ENCODE results near the gene DLGAP1. TPM values are rescaled to one million over a fixed set of nuclear protein-coding genes. Genes with fewer than 3 reads are reported as not detected.
"Not testable (repeated sequence)": the region's sequence is repeated elsewhere in the genome, so short reads cannot be mapped to it uniquely, and the experiment has no call there.

Gene DLGAP1
- total RNA-seq, 2 experiments from 2014 or later, result not detected

DNA sequence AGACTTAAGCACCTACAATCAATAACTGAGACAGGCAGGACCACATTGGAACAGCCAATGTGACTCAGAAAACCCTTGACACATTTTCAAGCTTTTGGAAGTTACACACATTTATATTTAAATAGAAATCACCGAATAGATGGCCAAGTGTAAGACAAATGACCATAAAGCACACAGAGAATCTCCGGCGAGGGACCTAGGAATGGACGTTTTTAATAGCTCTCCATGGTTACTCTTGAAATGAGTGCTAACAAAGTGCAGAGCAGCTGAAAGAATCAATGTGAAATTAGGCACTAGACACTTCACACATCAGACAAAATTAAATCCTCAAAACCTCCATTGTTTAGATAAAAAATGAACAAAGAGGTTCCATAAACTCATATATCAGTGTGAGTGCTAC is 376.9 kb downstream of the DLGAP1 start:
- no peak overlapping the region for H3K4me3 Mint-ChIP-seq
- H3K36me3 Mint-ChIP-seq (ENCODE audit: low read depth), result no peaks in the 10 kb centered on the region
- DNase-seq, result no peak
- CTCF ChIA-PET, result interaction anchor here (1.4 kb wide), 1 partner anchor 29 kb away, joined by 3 read pairs; no protein-coding TSS in a partner anchor
- no peaks in the 10 kb centered on the region for H3K9me3 Mint-ChIP-seq (ENCODE audit: insufficient read depth)
- POLR2A ChIA-PET, result no interaction called here
- H3K27ac Mint-ChIP-seq, result no peak overlapping the region
- H3K4me1 Mint-ChIP-seq (ENCODE audit: low read depth), result no peaks in the 10 kb centered on the region
- peaks cover 3% of the 10 kb centered on the region for H3K27me3 Mint-ChIP-seq (ENCODE audit: low read depth)
- ATAC-seq, result no peak

DNA sequence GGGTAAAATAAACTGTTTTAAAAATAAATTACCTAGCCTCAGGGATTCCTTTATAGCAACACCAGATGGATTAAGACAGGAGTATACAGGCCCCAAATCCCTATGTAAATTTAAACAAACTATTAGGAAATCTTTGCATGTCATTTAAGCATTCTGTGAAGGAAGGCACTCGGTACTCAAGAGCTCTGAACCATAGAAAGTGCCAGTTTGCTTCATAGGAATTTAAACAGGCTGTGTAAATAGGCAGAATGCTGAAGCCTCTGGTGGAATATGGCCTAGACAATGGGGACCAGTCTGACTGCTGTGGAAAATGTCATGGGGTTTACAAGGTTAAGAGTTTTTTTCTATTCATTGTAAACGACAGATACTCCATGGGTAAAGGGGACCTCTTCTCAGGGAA is 377.4 kb downstream of the DLGAP1 start:
- CTCF ChIA-PET, result interaction anchor here (1.4 kb wide), 1 partner anchor 29 kb away, joined by 3 read pairs; no protein-coding TSS in a partner anchor
- ATAC-seq, result no peak
- Mint-ChIP-seq H3K4me1 (ENCODE audit: low read depth) (no peaks in the 10 kb centered on the region), H3K27me3 (ENCODE audit: low read depth) (peaks cover 3% of the 10 kb centered on the region), H3K4me3 (no peak overlapping the region), H3K36me3 (ENCODE audit: low read depth) (no peaks in the 10 kb centered on the region), H3K9me3 (ENCODE audit: insufficient read depth) (no peaks in the 10 kb centered on the region), H3K27ac (no peak overlapping the region)
- POLR2A ChIA-PET, result no interaction called here
- no peak for DNase-seq

DNA sequence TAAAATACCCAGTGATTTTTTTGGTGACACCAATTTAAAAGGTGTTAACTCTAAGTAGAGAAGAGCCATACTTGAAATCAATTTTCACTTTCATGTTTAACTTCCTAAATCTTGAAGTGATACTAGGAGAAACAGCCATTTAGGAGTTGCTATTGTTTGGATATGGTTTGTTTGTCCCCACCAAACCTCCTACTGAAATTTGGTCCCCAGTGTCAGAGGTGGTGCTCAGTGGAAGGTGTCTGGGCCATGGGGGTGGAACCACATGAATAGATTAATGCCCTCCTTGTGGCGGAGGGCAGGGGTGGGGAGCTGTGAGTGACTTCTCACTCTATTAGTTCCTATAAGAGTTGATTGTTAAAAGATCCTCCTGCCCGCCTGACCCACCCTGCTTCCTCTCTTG is 377.9 kb downstream of the DLGAP1 start:
- ChIA-PET CTCF (interaction anchor here (1.4 kb wide), 1 partner anchor 30 kb away, joined by 3 read pairs; no protein-coding TSS in a partner anchor), POLR2A (no interaction called here)
- no peaks in the 10 kb centered on the region for H3K9me3 Mint-ChIP-seq (ENCODE audit: insufficient read depth)
- no peaks in the 10 kb centered on the region for H3K36me3 Mint-ChIP-seq (ENCODE audit: low read depth)
- ATAC-seq (no peak), DNase-seq (no peak)
- peaks cover 3% of the 10 kb centered on the region for H3K27me3 Mint-ChIP-seq (ENCODE audit: low read depth)
- no peak overlapping the region for H3K4me3 Mint-ChIP-seq
- no peak overlapping the region for H3K27ac Mint-ChIP-seq
- H3K4me1 Mint-ChIP-seq (ENCODE audit: low read depth), result no peaks in the 10 kb centered on the region

DNA sequence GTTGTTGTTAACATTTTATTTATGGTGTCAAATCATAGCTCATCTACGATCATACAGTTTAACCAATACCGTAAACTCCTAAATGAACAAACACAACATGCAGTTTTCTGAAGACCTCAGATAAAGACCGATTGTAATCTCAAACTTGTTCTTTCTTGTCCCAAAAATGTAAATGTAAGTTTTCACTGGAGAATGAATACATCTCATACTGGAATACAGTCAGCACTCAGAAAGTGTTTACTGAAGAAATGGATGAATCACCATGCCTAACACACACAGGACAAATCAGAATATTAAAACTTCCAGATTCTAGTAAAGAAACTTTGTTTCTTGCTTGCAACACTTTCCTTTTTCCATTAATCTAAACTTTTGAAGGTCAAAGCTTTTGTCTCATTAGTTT is 380.5 kb downstream of the DLGAP1 start:
- POLR2A ChIA-PET, result no interaction called here
- H3K4me1 Mint-ChIP-seq (ENCODE audit: low read depth), result no peaks in the 10 kb centered on the region
- H3K36me3 Mint-ChIP-seq (ENCODE audit: low read depth), result no peaks in the 10 kb centered on the region
- no peak overlapping the region for H3K4me3 Mint-ChIP-seq
- DNase-seq, result no peak
- no peaks in the 10 kb centered on the region for H3K9me3 Mint-ChIP-seq (ENCODE audit: insufficient read depth)
- no peak overlapping the region for H3K27ac Mint-ChIP-seq
- H3K27me3 Mint-ChIP-seq (ENCODE audit: low read depth), result peaks cover 3% of the 10 kb centered on the region
- CTCF ChIA-PET, result interaction anchor here (1.0 to 3.5 kb wide), 3 partner anchors 9 to 303 kb away, joined by 3 to 13 read pairs (median 3); no protein-coding TSS in a partner anchor
- ATAC-seq, result no peak

DNA sequence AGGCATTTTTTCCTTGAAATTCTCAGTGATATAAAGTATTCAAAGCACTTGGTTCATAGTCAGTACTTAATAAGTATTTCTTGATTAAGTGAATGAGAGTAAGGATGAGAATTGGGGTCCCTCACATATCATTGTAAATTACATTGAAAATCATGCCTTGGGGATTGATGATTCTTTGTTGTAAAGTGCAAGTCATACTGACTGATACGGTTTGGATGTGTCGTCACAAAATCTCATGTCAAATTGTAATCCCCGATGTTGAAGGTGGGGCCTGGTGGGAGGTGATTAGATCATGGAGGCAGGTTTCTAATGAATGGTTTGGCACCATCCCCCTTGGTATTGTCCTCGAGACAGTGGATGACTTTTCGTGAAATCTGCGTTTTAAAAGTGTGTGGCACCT is 385.9 kb downstream of the DLGAP1 start:
- Mint-ChIP-seq H3K27me3 (ENCODE audit: low read depth) (no peaks in the 10 kb centered on the region), H3K4me1 (ENCODE audit: low read depth) (no peaks in the 10 kb centered on the region), H3K4me3 (no peak overlapping the region), H3K36me3 (ENCODE audit: low read depth) (no peaks in the 10 kb centered on the region), H3K27ac (no peak overlapping the region), H3K9me3 (ENCODE audit: insufficient read depth) (no peaks in the 10 kb centered on the region)
- ChIA-PET POLR2A (no interaction called here), CTCF (interaction anchor here (1.0 kb wide), 1 partner anchor 297 kb away, joined by 11 read pairs; no protein-coding TSS in a partner anchor)
- ATAC-seq (no peak), DNase-seq (no peak)

DNA sequence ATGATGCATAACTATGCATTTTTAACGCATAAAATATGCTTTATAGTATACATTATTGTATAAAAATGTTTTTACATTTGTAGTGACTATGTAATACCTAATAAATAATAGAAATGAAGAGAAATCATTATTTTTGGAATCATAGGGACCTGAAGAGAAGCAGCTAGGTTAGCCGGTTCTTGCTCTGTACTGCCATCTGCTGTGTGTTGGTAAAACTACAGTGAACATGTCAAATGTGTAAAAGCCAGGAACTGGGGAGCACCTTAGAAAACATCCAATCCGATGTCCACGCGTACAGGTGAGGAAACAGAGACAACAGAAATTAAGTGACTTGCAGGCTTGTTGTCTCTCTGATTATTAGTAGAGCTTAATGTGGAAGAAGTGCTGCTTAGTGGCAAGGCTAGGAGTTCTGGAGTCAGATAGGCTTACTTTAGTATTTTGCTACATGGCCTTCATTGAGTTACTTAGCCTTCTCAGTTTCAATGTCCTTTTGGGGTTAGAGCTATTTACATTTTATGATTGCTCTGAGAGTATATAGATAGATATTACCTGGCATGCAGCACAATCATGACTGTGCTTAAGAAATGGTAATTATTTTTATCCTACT is 386.5 kb downstream of the DLGAP1 start:
- H3K27me3 Mint-ChIP-seq (ENCODE audit: low read depth), result no peaks in the 10 kb centered on the region
- ChIA-PET POLR2A (no interaction called here), CTCF (interaction anchor here (1.0 kb wide), 1 partner anchor 297 kb away, joined by 11 read pairs; no protein-coding TSS in a partner anchor)
- DNase-seq, result peak; percentile 50
- no peaks in the 10 kb centered on the region for H3K36me3 Mint-ChIP-seq (ENCODE audit: low read depth)
- H3K4me3 Mint-ChIP-seq, result no peak overlapping the region
- H3K4me1 Mint-ChIP-seq (ENCODE audit: low read depth), result no peaks in the 10 kb centered on the region
- no peak overlapping the region for H3K27ac Mint-ChIP-seq
- peak; percentile 55 for ATAC-seq
- H3K9me3 Mint-ChIP-seq (ENCODE audit: insufficient read depth), result no peaks in the 10 kb centered on the region

DNA sequence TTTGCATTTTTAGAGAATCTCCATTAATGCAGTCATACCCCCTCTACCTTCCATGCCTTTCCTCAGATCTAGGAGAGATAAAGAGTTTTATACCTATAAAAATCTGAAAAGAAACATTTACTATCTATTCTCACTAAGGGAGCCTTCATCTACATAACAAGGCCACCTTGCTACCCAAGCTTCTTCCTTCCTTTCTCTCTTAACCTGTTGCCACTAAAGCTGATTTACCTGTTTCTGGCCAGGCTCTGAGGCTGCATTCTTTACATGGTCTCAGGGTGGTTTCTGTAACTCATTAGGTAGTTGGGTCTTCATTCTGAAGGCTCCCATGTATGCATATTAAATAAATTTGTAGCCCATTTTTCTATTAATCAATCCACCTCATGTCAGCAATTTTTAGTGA is 391.6 kb downstream of the DLGAP1 start:
- no peaks in the 10 kb centered on the region for H3K27me3 Mint-ChIP-seq (ENCODE audit: low read depth)
- ATAC-seq (no peak), DNase-seq (no peak)
- ChIA-PET POLR2A (no interaction called here), CTCF (interaction anchor here (0.8 kb wide), 1 partner anchor 292 kb away, joined by 3 read pairs; no protein-coding TSS in a partner anchor)
- no peaks in the 10 kb centered on the region for H3K36me3 Mint-ChIP-seq (ENCODE audit: low read depth)
- no peak overlapping the region for H3K27ac Mint-ChIP-seq
- no peak overlapping the region for H3K4me3 Mint-ChIP-seq
- peaks cover 5% of the 10 kb centered on the region for H3K9me3 Mint-ChIP-seq (ENCODE audit: insufficient read depth)
- no peaks in the 10 kb centered on the region for H3K4me1 Mint-ChIP-seq (ENCODE audit: low read depth)

DNA sequence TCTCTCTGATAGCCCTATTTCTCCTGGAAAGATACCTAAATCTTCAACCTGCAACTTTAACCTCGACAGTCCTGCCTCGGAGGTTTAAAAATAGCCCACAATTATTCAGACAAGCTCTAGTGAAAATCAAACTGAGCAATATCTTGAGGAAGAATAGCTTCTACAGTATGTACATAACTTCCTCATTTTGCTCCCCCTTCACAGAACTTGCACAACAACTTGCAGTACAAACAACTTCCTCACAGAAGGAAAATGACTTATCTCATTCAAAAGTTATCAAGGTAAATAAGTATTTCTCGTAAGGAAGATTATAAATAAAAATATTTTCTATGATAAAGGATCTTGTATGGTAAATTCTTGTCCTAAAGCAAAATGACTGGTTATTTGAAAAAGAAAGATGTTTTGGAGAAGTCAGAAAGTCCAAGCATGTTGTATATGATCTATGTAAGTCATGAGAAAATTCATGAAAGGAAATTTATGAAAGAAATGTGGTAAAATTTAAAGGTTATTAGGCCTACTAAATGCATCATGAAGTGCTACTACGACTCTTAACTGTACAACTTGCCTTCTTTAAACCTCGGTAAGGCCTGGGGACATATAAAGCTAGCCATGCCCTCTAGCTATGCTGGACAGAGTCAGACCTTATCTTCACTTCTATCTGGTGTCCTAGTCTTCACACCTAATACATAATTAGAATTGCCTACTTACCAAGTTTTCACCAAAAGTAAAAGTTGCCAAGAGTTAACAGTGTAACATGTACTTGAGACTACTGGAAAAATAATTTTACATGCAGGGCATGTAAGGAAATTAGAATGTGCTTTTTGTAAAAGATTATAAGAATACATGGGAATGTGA is 394.5 kb downstream of the DLGAP1 start:
- CTCF ChIA-PET, result no interaction called here
- no peak for DNase-seq
- H3K27ac Mint-ChIP-seq, result no peak overlapping the region

DNA sequence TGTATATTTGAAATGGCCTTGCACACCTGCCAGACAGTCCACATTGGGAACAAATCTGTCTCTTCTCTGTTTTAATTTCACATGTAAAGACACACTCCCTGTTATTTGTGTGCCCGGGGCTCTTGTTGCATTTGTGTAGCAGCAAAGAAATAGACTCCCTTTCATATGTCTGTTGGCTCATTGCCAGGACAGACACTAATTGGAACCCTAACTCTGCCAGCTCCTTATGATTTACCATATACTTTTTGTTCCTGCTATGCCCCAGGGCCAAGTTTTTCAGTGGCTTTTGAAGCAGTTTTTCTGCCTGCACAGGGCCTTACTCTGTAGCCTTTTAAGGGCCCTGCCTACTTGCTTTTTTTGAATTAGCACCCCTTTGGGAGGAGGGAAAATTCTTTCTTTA is 396.9 kb downstream of the DLGAP1 start:
- H3K9me3 Mint-ChIP-seq (ENCODE audit: insufficient read depth), result peaks cover 5% of the 10 kb centered on the region
- no peaks in the 10 kb centered on the region for H3K27me3 Mint-ChIP-seq (ENCODE audit: low read depth)
- H3K27ac Mint-ChIP-seq, result no peak overlapping the region
- DNase-seq, result no peak
- POLR2A ChIA-PET, result no interaction called here
- CTCF ChIA-PET, result no interaction called here
- no peak overlapping the region for H3K4me3 Mint-ChIP-seq
- H3K36me3 Mint-ChIP-seq (ENCODE audit: low read depth), result no peaks in the 10 kb centered on the region
- no peaks in the 10 kb centered on the region for H3K4me1 Mint-ChIP-seq (ENCODE audit: low read depth)
- ATAC-seq, result no peak

More for the DNA sequence above, 394.5 kb downstream of the DLGAP1 start:
- Mint-ChIP-seq H3K4me3 (no peak overlapping the region), H3K27me3 (ENCODE audit: low read depth) (no peaks in the 10 kb centered on the region), H3K36me3 (ENCODE audit: low read depth) (no peaks in the 10 kb centered on the region), H3K9me3 (ENCODE audit: insufficient read depth) (peaks cover 5% of the 10 kb centered on the region), H3K4me1 (ENCODE audit: low read depth) (no peaks in the 10 kb centered on the region)
- POLR2A ChIA-PET, result no interaction called here
- no peak for ATAC-seq

DNA sequence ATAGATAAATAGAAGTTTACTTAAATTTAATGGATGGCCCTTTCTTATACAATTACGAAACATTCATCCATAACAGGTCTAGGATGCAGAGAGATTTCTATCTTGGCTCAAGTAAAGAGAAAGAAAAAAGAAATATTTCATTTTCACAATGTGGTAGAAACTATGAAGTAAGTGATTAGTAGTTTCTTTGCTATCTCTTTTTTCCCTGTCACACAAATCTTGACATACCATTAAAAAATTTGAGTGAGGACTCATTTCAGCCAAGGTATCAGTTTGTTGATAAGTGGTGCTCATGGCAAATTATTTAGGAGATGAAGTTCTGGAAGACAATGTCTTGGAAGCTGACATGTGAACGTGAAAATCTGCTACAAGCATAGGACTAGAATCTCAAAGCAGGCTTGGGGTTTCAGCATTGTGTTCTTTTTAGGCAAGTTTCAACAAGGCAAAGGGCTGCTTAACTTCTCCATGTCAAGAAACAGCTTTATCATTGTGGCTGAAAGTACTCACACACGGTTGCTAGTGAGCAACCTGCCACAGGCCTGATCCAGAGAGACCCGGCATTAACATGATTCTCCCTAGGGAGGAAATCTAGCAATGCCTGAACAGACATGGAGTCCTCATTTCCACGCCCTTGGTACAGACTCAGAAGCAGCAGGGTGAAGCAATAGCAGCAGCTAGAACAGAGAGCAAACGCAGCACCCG is 414.6 kb downstream of the DLGAP1 start:
- ChIA-PET POLR2A (no interaction called here), CTCF (no interaction called here)
- H3K27ac Mint-ChIP-seq, result no peak overlapping the region
- H3K4me1 Mint-ChIP-seq (ENCODE audit: low read depth), result no peaks in the 10 kb centered on the region
- H3K27me3 Mint-ChIP-seq (ENCODE audit: low read depth), result no peaks in the 10 kb centered on the region
- no peaks in the 10 kb centered on the region for H3K36me3 Mint-ChIP-seq (ENCODE audit: low read depth)
- no peaks in the 10 kb centered on the region for H3K9me3 Mint-ChIP-seq (ENCODE audit: insufficient read depth)
- DNase-seq, result no peak
- ATAC-seq, result no peak
- H3K4me3 Mint-ChIP-seq, result no peak overlapping the region

DNA sequence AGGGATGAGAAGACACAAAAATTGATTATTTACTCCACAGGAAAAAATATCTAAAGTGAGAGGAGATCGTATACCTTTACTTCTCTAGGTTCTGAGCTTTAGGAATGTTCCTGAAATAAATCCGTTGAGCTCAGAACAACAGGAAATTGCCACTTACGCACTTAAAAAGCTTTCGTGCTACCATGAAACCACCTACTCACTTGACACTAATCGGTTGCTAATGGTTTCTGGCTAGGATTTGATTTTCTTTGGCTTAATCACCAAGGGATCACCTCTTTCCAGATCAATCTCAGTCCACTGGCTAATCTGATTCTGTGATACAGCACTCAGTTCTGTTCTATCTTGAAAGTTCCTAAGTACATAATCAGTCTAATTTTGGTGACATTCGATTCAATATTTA is 419.6 kb downstream of the DLGAP1 start:
- POLR2A ChIA-PET, result no interaction called here
- H3K4me1 Mint-ChIP-seq (ENCODE audit: low read depth), result no peaks in the 10 kb centered on the region

DNA sequence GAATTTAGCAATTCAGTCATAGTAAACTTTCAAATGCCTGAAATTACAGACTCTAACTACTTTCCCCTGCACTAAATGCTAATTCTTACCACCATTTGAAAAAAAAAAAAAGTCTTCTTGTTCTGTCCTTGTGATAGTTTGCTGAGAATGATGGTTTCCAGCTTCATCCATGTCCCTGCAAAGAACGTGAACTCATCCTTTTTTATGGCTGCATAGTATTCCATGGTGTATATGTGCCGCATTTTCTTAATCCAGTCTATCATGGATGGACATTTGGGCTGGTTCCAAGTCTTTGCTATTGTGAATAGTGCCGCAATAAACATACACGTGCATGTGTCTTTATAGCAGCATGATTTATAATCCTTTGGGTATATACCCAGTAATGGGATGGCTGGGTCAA is 420.3 kb downstream of the DLGAP1 start:
- H3K9me3 Mint-ChIP-seq (ENCODE audit: insufficient read depth); H3K36me3 Mint-ChIP-seq (ENCODE audit: low read depth); H3K27ac Mint-ChIP-seq; H3K4me1 Mint-ChIP-seq (ENCODE audit: low read depth); DNase-seq; POLR2A ChIA-PET; H3K4me3 Mint-ChIP-seq; ATAC-seq; H3K27me3 Mint-ChIP-seq (ENCODE audit: low read depth): not testable (repeated sequence)
- CTCF ChIA-PET, result interaction anchor here (1.0 kb wide), 1 partner anchor 40 kb away, joined by 4 read pairs; no protein-coding TSS in a partner anchor

More for the DNA sequence above, 419.6 kb downstream of the DLGAP1 start:
- Mint-ChIP-seq H3K4me3 (no peak overlapping the region), H3K27me3 (ENCODE audit: low read depth) (no peaks in the 10 kb centered on the region), H3K9me3 (ENCODE audit: insufficient read depth) (peaks cover 5% of the 10 kb centered on the region), H3K36me3 (ENCODE audit: low read depth) (no peaks in the 10 kb centered on the region), H3K27ac (no peak overlapping the region)
- no peak for ATAC-seq
- DNase-seq, result no peak
- CTCF ChIA-PET, result interaction anchor here (1.0 kb wide), 1 partner anchor 40 kb away, joined by 4 read pairs; no protein-coding TSS in a partner anchor
